OCI-LY7 (cell line): ENCODE data around the gene MAP3K3. TPM values are rescaled to one million over a fixed set of nuclear protein-coding genes. Genes with fewer than 3 reads are reported as not detected.

Source experiments
- BruUV-seq: library from RNA; stranded (reverse); fragments of 400-500 nt; replicated peaks from 2 replicates; lab custom pipeline; 2021; lab: Mats Ljungman, UMichigan
- CTCF ChIA-PET: fragments of 300-600 bp; sonication (Branson Sonifier 250); formaldehyde crosslinking; loops from one replicate; lab custom pipeline; 2022; ENCODE audit warnings: antibody characterized with exemption; ENCODE audit not compliant: unreplicated experiment; lab: Charles Lee
- POLR2A ChIA-PET: fragments of 300-600 bp; sonication (Branson Sonifier 250); formaldehyde crosslinking; loops from one replicate; lab custom pipeline; 2022; ENCODE audit warnings: antibody characterized with exemption; lab: Charles Lee
- DNase-seq: peaks from one replicate; pipeline ENCODE4 v3.0.0-alpha.2; 2015; ENCODE audit warnings: low spot score
- H2AFZ ChIP-seq: fragments of 200-600 bp; sonication (generic), shearing (Covaris generic); 2 replicates; pipeline ENCODE4 v1.6.1; 2014; ENCODE audit warnings: mild to moderate bottlenecking, antibody characterized with exemption, low read length, moderate library complexity
- H3K27ac ChIP-seq: fragments of 200-600 bp; sonication (generic); 2 replicates; pipeline ENCODE4 v1.5.1; 2014; ENCODE audit warnings: mixed run types, low read depth, mild to moderate bottlenecking, moderate library complexity, low read length, inconsistent platforms; ENCODE audit not compliant: poor library complexity, severe bottlenecking
- H3K36me3 ChIP-seq: fragments of 200-600 bp; sonication (generic); 2 replicates; pipeline ENCODE4 v1.6.1; 2014; ENCODE audit warnings: mild to moderate bottlenecking, antibody characterized with exemption, low read length, moderate library complexity, mixed read lengths; ENCODE audit not compliant: insufficient read depth
- H3K4me1 ChIP-seq: fragments of 200-600 bp; sonication (generic); 2 replicates; pipeline ENCODE4 v1.5.1; 2014; ENCODE audit warnings: mild to moderate bottlenecking, low read length; ENCODE audit not compliant: insufficient read depth, poor library complexity, severe bottlenecking
- H3K4me2 ChIP-seq: fragments of 200-600 bp; sonication (generic); 2 replicates; pipeline ENCODE4 v1.6.1; 2014; ENCODE audit warnings: mild to moderate bottlenecking, low read length
- H3K4me3 ChIP-seq: fragments of 200-600 bp; sonication (generic); 2 replicates; pipeline ENCODE4 v1.5.1; 2014; ENCODE audit warnings: mild to moderate bottlenecking, low read depth, low read length; ENCODE audit not compliant: poor library complexity, severe bottlenecking
- H3K79me2 ChIP-seq: fragments of 200-600 bp; sonication (generic); 2 replicates; pipeline ENCODE4 v1.6.1; 2016; ENCODE audit warnings: low read depth, mild to moderate bottlenecking, low read length, moderate library complexity, mixed read lengths; ENCODE audit not compliant: insufficient read depth
- H3K9me2 ChIP-seq: fragments of 200-600 bp; sonication (generic); 2 replicates; pipeline ENCODE4 v1.6.1; 2016; ENCODE audit warnings: mild to moderate bottlenecking, low read length, mixed read lengths; ENCODE audit not compliant: insufficient read depth
- H3K9me3 ChIP-seq: fragments of 200-600 bp; sonication (generic); 2 replicates; pipeline ENCODE4 v1.6.1; 2014; ENCODE audit warnings: mild to moderate bottlenecking, mixed run types, low read length, mixed read lengths
- H4K20me1 ChIP-seq: fragments of 200-600 bp; sonication (generic); 2 replicates; pipeline ENCODE4 v1.6.1; 2014; ENCODE audit warnings: mild to moderate bottlenecking, antibody characterized with exemption, low read length, moderate library complexity, mixed read lengths; ENCODE audit not compliant: insufficient read depth
- CTCF ChIP-seq: fragments of 200-600 bp; sonication (generic); conservative IDR thresholded peaks from 2 replicates; pipeline ENCODE4 v1.5.1; 2014; ENCODE audit warnings: mild to moderate bottlenecking, antibody characterized with exemption, low read length, moderate library complexity, mixed read lengths
- EZH2phosphoT487 ChIP-seq: fragments of 200-600 bp; sonication (generic); IDR thresholded peaks from 2 replicates; pipeline ENCODE4 v1.6.1; 2018; ENCODE audit warnings: low read depth, borderline replicate concordance, mild to moderate bottlenecking, mixed run types, antibody characterized with exemption, low read length, moderate library complexity, mixed read lengths
- intact Hi-C: fragments of 100-400 bp; cut with micrococcal nuclease; formaldehyde crosslinking; loops from one replicate; pipeline ENCODE4 v1.10.0; 2022; ENCODE audit not compliant: unreplicated experiment
- total RNA-seq, 2 experiments: library from RNA; depleted of rRNA in 1 of 2; stranded (reverse); fragments of >200 nt in 1 of 2; shearing (Covaris generic) in 1 of 2; gene quantifications; 2 replicates each; pipeline ENCODE4 v1.2.3, GENCODE V29; 2014 to 2022

MAP3K3 gene
- total RNA-seq, 2 experiments from 2014 or later = 26.0 to 29.0 TPM

GRCh38 chr17:63647065-63647725 is 25.0 kb downstream of the MAP3K3 start:
- POLR2A ChIA-PET = no interaction called here
- BruUV-seq = no TSS peak
- no peak overlapping the region for H3K27ac ChIP-seq
- TF ChIP-seq EZH2phosphoT487 = no peak
- TF ChIP-seq CTCF = no peak
- H4K20me1 ChIP-seq = no peaks in the 10 kb centered on the region
- 0 out of 2 replicates have a peak overlapping the region, but pooled peaks have one; percentile 35 for H3K4me2 ChIP-seq
- H2AFZ ChIP-seq = no peak overlapping the region
- intact Hi-C loops = no loop called here
- peaks cover 18% of the 10 kb centered on the region for H3K4me1 ChIP-seq
- no peaks in the 10 kb centered on the region for H3K9me3 ChIP-seq
- peaks cover 12% of the 10 kb centered on the region for H3K36me3 ChIP-seq
- no peak for DNase-seq
- H3K9me2 ChIP-seq = no peaks in the 10 kb centered on the region
- no peaks in the 10 kb centered on the region for H3K79me2 ChIP-seq
- CTCF ChIA-PET = no interaction called here
- no peak overlapping the region for H3K4me3 ChIP-seq

GRCh38 chr17:63647936-63648335 is 25.7 kb downstream of the MAP3K3 start:
- CTCF ChIA-PET = no interaction called here
- peaks cover 18% of the 10 kb centered on the region for H3K4me1 ChIP-seq
- H3K9me2 ChIP-seq = no peaks in the 10 kb centered on the region
- no peaks in the 10 kb centered on the region for H3K9me3 ChIP-seq
- TF ChIP-seq CTCF (no peak), EZH2phosphoT487 (no peak)
- H2AFZ ChIP-seq = no peak overlapping the region
- BruUV-seq = no TSS peak
- H3K79me2 ChIP-seq = no peaks in the 10 kb centered on the region
- H3K4me3 ChIP-seq = no peak overlapping the region
- H4K20me1 ChIP-seq = no peaks in the 10 kb centered on the region
- POLR2A ChIA-PET = no interaction called here
- intact Hi-C loops = no loop called here
- no peak overlapping the region for H3K4me2 ChIP-seq
- H3K27ac ChIP-seq = no peak overlapping the region
- peaks cover 19% of the 10 kb centered on the region for H3K36me3 ChIP-seq
- no peak for DNase-seq

GRCh38 chr17:63649813-63650212 is 27.6 kb downstream of the MAP3K3 start:
- POLR2A ChIA-PET = no interaction called here
- no peak overlapping the region for H2AFZ ChIP-seq
- DNase-seq = no peak
- no peaks in the 10 kb centered on the region for H3K9me2 ChIP-seq
- CTCF ChIA-PET = no interaction called here
- BruUV-seq = no TSS peak
- peaks cover 29% of the 10 kb centered on the region for H3K36me3 ChIP-seq
- H3K9me3 ChIP-seq = no peaks in the 10 kb centered on the region
- H3K4me2 ChIP-seq = no peak overlapping the region
- H4K20me1 ChIP-seq = no peaks in the 10 kb centered on the region
- TF ChIP-seq EZH2phosphoT487 (no peak), CTCF (no peak)
- H3K4me3 ChIP-seq = no peak overlapping the region
- H3K79me2 ChIP-seq = no peaks in the 10 kb centered on the region
- intact Hi-C loops = no loop called here
- H3K27ac ChIP-seq = no peak overlapping the region
- H3K4me1 ChIP-seq = peaks cover 18% of the 10 kb centered on the region
